Upper lobe of left lung (tissue), 6 donors: ENCODE data around the gene CAMP. TPM values are rescaled to one million over a fixed set of nuclear protein-coding genes. Genes with fewer than 3 reads are reported as not detected.

Experiments used
- ATAC-seq, 2 donors: fragments of 200-7000 bp; cut with Tn5 transposase; one replicate each; pipeline ENCODE4 v1.9.1; 2022; ENCODE audit warnings: mild to moderate bottlenecking in 2 of 2, moderate library complexity in 2 of 2; ENCODE audit not compliant: low FRiP score in 2 of 2
- DNase-seq, 2 donors: peaks; one replicate each; pipeline ENCODE4 v3.0.0-alpha.2; 2019 to 2020
- H3K27ac ChIP-seq, 4 donors: fragments of 200-600 bp; sonication (generic); one replicate each; pipeline ENCODE4 v1.5.1; 2016 to 2019
- H3K27me3 ChIP-seq, 4 donors: fragments of 200-600 bp; sonication (generic); one replicate each; pipeline ENCODE4 v1.5.1; 2017 to 2019
- H3K36me3 ChIP-seq, 4 donors: fragments of 200-600 bp; sonication (generic); one replicate each; pipeline ENCODE4 v1.5.1; 2016 to 2019
- H3K4me1 ChIP-seq, 4 donors: fragments of 200-600 bp; sonication (generic); one replicate each; pipeline ENCODE4 v1.5.1; 2018 to 2019
- H3K4me3 ChIP-seq, 4 donors: fragments of 200-600 bp; sonication (generic); one replicate each; pipeline ENCODE4 v1.5.1; 2017 to 2019; ENCODE audit warnings: mild to moderate bottlenecking in 2 of 4, moderate library complexity in 1 of 4
- H3K9me3 ChIP-seq, 4 donors: fragments of 200-600 bp; sonication (generic); one replicate each; pipeline ENCODE4 v1.5.1; 2018 to 2019
- CTCF ChIP-seq, 6 experiments: fragments of 450-650 bp in 4 of 6; fragments of 200-600 bp in 2 of 6; sonication (generic) in 2 of 6; IDR thresholded peaks; one replicate each; pipeline ENCODE4 v1.5.1; 2016 to 2019; ENCODE audit warnings: antibody characterized with exemption in 6 of 6
- EP300 ChIP-seq, 4 donors: sonication (generic); formaldehyde crosslinking; IDR thresholded peaks; one replicate each; pipeline ENCODE4 v1.5.1; 2017; ENCODE audit warnings: antibody characterized with exemption in 4 of 4, control low read depth in 2 of 4
- POLR2A ChIP-seq, 4 donors: fragments of 450-650 bp; IDR thresholded peaks; one replicate each; pipeline ENCODE4 v1.5.1; 2016 to 2017; ENCODE audit warnings: antibody characterized with exemption in 4 of 4, mild to moderate bottlenecking in 2 of 4
- POLR2AphosphoS5 ChIP-seq, 2 donors: sonication (generic); formaldehyde crosslinking; IDR thresholded peaks; one replicate each; pipeline ENCODE4 v1.5.1; 2017; ENCODE audit warnings: antibody characterized with exemption in 2 of 2
- WGBS, 2 donors: methylation state at CpG; one replicate each; pipeline ENCODE4 v1.1.5; 2017 to 2018; 5-methylcytosine and 5-hydroxymethylcytosine counted together
- total RNA-seq, 6 donors: library from RNA; depleted of rRNA in 4 of 6; stranded (reverse); fragments of >200 nt in 4 of 6; gene quantifications; one replicate each; pipeline versions ENCODE4 v1.1.0 to v1.2.1, GENCODE V29; 2016 to 2021
- donor health status: DM: no; HTN: no; CAD: no; lungs with moderate emphysema.
- donor health status: DM: no; HTN: yes; CAD: no; lungs with severe emphysema.

Gene CAMP
- total RNA-seq, 6 donors from 2014 or later, result 1.6 to 15.4 (median 2.7) TPM; not detected in 2

GRCh38 chr3:48236531-48236930 is 13.2 kb downstream of the CAMP start:
- Histone ChIP-seq H3K27ac (peak overlapping the region in 2 of 4 donors; percentile 44 to 63), H3K36me3 (no peaks in the 10 kb centered on the region), H3K4me1 (peaks cover 7 to 22% (median 15%) of the 10 kb centered on the region in 4 donors), H3K9me3 (no peaks in the 10 kb centered on the region), H3K27me3 (no peaks in the 10 kb centered on the region), H3K4me3 (no peak overlapping the region)
- 64 to 89% methylated on average over 1 of the region's 1 CpG for WGBS, 2 donors
- no peak for TF ChIP-seq POLR2AphosphoS5 (IDR thresholded peaks at IDR 0.05)
- peak in 1 of 4 donors; percentile 5 for TF ChIP-seq EP300 (IDR thresholded peaks at IDR 0.05)
- peak in 1 of 4 donors; percentile 25 for TF ChIP-seq POLR2A (IDR thresholded peaks at IDR 0.05)
- TF ChIP-seq CTCF (IDR thresholded peaks at IDR 0.05), result no peak
- DNase-seq (no peak), ATAC-seq (no peak)

GRCh38 chr3:48238531-48239085 is 15.3 kb downstream of the CAMP start:
- 81 to 90% methylated on average over 15 of the region's 15 CpGs for WGBS, 2 donors
- no peak for DNase-seq
- H3K4me3 ChIP-seq, result no peak overlapping the region

GRCh38 chr3:48240000-48240963 is 17.0 kb downstream of the CAMP start:
- no peaks in the 10 kb centered on the region for H3K36me3 ChIP-seq
- H3K9me3 ChIP-seq, result no peaks in the 10 kb centered on the region
- peaks cover 10 to 30% (median 18%) of the 10 kb centered on the region in 4 donors for H3K4me1 ChIP-seq
- peak overlapping the region; percentile 75 to 88 (median 83) for H3K27ac ChIP-seq
- ATAC-seq (no peak), DNase-seq (no peak)
- WGBS, 2 donors, result 76 to 87% methylated on average over 18 to 20 of the region's 20 CpGs
- H3K27me3 ChIP-seq, result no peaks in the 10 kb centered on the region
- peak overlapping the region; percentile 54 to 89 (median 69) for H3K4me3 ChIP-seq
- no peak for TF ChIP-seq EP300 (IDR thresholded peaks at IDR 0.05)
- no peak for TF ChIP-seq POLR2AphosphoS5 (IDR thresholded peaks at IDR 0.05)
- no peak for TF ChIP-seq POLR2A (IDR thresholded peaks at IDR 0.05)
- no peak for TF ChIP-seq CTCF (IDR thresholded peaks at IDR 0.05)

More at GRCh38 chr3:48238531-48239085, 15.3 kb downstream of the CAMP start:
- Histone ChIP-seq H3K36me3 (no peaks in the 10 kb centered on the region), H3K27ac (no peak overlapping the region), H3K4me1 (peaks cover 10 to 25% (median 18%) of the 10 kb centered on the region in 4 donors), H3K27me3 (no peaks in the 10 kb centered on the region), H3K9me3 (no peaks in the 10 kb centered on the region)
- no peak for ATAC-seq
- no peak for TF ChIP-seq EP300 (IDR thresholded peaks at IDR 0.05)
- TF ChIP-seq POLR2AphosphoS5 (IDR thresholded peaks at IDR 0.05), result no peak
- no peak for TF ChIP-seq POLR2A (IDR thresholded peaks at IDR 0.05)
- no peak for TF ChIP-seq CTCF (IDR thresholded peaks at IDR 0.05)

- WGBS, 2 donors, result 44 to 52% methylated on average over 21 to 26 of the region's 26 CpGs
- H3K27me3 ChIP-seq, result no peaks in the 10 kb centered on the region
- H3K27ac ChIP-seq, result peak overlapping the region; percentile 75 to 88 (median 83)
- ATAC-seq, result peak; percentile 5 to 24
- peaks cover 10 to 34% (median 16%) of the 10 kb centered on the region in 4 donors for H3K4me1 ChIP-seq
- H3K36me3 ChIP-seq, result peaks cover 0 to 3% (median 0%) of the 10 kb centered on the region in 4 donors
- no peaks in the 10 kb centered on the region for H3K9me3 ChIP-seq
- peak overlapping the region; percentile 54 to 89 (median 69) for H3K4me3 ChIP-seq
- TF ChIP-seq EP300 (IDR thresholded peaks at IDR 0.05), result no peak
- no peak for TF ChIP-seq POLR2AphosphoS5 (IDR thresholded peaks at IDR 0.05)
- no peak for TF ChIP-seq POLR2A (IDR thresholded peaks at IDR 0.05)
- no peak for TF ChIP-seq CTCF (IDR thresholded peaks at IDR 0.05)
- no peak for DNase-seq
Observed at GRCh38 chr3:48241796-48242455, 18.6 kb downstream of the CAMP start.
